Tibial nerve (tissue), 4 donors: ENCODE data around the gene LCLAT1. TPM values are rescaled to one million over a fixed set of nuclear protein-coding genes. Genes with fewer than 3 reads are reported as not detected.

Experiments
- DNase-seq, 2 donors: peaks; one replicate each; pipeline ENCODE4 v3.0.0-alpha.2; 2019; ENCODE audit warnings: low spot score in 2 of 2
- H3K27ac ChIP-seq, 4 donors: fragments of 200-600 bp; sonication (generic) in 3 of 4; one replicate each; pipeline ENCODE4 v1.5.1; 2017 to 2019; ENCODE audit warnings: mild to moderate bottlenecking in 1 of 4
- H3K27me3 ChIP-seq, 2 donors: fragments of 200-600 bp; sonication (generic) in 1 of 2; one replicate each; pipeline versions ENCODE4 v1.5.1 to v1.6.0; 2017 to 2019
- H3K36me3 ChIP-seq, 3 donors: fragments of 200-600 bp; sonication (generic); one replicate each; pipeline ENCODE4 v1.5.1; 2018 to 2019
- H3K4me1 ChIP-seq, 4 donors: fragments of 200-600 bp; sonication (generic) in 3 of 4; one replicate each; pipeline ENCODE4 v1.5.1; 2017 to 2019
- H3K4me3 ChIP-seq, 4 donors: fragments of 200-600 bp; sonication (generic) in 3 of 4; one replicate each; pipeline ENCODE4 v1.5.1; 2017 to 2019; ENCODE audit warnings: mild to moderate bottlenecking in 1 of 4, moderate library complexity in 1 of 4
- H3K9me3 ChIP-seq, 4 donors: fragments of 200-600 bp; sonication (generic) in 3 of 4; one replicate each; pipeline ENCODE4 v1.5.1; 2017 to 2019
- EP300 ChIP-seq, 2 donors: sonication (generic); formaldehyde crosslinking; IDR thresholded peaks; one replicate each; pipeline ENCODE4 v1.6.1; 2017; ENCODE audit warnings: antibody characterized with exemption in 2 of 2, mild to moderate bottlenecking in 1 of 2
- POLR2A ChIP-seq, 2 donors: fragments of 450-650 bp; IDR thresholded peaks; one replicate each; pipeline ENCODE4 v1.6.1; 2017; ENCODE audit warnings: antibody characterized with exemption in 2 of 2, mild to moderate bottlenecking in 2 of 2, moderate library complexity in 2 of 2
- WGBS, 2 donors: methylation state at CpG; one replicate each; pipeline ENCODE4 v1.1.5; 2018; 5-methylcytosine and 5-hydroxymethylcytosine counted together
- total RNA-seq, 4 donors: library from RNA; depleted of rRNA; stranded (reverse); fragments of >200 nt; gene quantifications; one replicate each; pipeline ENCODE4 v1.1.0, GENCODE V29; 2016
- TF ChIP-seq, protein P1 (sequence below), 5 experiments: fragments of 200-600 bp in 3 of 5; fragments of 450-650 bp in 2 of 5; sonication (generic) in 3 of 5; IDR thresholded peaks; one replicate each; pipeline ENCODE4 v1.5.1; 2016 to 2019; ENCODE audit warnings: antibody characterized with exemption in 5 of 5, mild to moderate bottlenecking in 3 of 5, moderate library complexity in 2 of 5

LCLAT1 gene
- total RNA-seq, 4 donors from 2014 or later = 8.4 to 15.9 (median 11.8) TPM

DNA sequence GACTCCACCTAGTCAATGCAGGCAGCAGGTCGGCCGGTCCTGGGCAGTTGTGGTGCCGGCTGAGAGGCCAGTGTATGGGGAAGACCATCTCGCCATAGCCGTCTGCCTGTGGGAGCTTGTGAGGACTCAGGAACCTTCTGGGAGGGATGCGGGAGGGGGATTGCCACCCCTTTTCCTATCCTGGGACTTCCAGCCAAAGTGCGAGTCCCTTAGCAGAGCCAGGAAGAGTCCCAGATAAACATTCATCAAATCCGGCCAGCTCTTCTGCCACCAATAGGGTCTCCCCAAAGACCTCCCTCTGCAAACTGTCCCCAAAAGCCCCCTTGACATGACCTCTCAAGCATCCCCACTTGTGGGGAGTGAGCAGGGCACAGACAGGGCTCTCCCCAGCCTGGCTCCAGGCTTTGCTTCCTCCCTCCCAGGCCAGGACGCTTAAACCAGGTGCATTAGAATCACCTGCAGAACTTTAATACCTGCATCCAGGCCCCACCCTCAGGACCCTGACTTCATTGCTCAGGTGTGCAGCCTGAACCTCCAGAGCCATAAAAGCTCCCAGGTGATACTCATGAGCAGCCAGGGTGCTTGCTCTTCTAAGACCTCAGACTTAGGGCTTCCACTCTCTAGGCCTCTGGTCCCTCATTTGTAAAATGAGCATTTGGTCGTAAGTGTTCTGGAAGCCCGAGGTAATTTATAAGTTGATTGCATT lies 200.9 kb downstream of the LCLAT1 start:
- TF ChIP-seq EP300 (IDR thresholded peaks at IDR 0.05) = no peak
- TF ChIP-seq, protein P1, sequence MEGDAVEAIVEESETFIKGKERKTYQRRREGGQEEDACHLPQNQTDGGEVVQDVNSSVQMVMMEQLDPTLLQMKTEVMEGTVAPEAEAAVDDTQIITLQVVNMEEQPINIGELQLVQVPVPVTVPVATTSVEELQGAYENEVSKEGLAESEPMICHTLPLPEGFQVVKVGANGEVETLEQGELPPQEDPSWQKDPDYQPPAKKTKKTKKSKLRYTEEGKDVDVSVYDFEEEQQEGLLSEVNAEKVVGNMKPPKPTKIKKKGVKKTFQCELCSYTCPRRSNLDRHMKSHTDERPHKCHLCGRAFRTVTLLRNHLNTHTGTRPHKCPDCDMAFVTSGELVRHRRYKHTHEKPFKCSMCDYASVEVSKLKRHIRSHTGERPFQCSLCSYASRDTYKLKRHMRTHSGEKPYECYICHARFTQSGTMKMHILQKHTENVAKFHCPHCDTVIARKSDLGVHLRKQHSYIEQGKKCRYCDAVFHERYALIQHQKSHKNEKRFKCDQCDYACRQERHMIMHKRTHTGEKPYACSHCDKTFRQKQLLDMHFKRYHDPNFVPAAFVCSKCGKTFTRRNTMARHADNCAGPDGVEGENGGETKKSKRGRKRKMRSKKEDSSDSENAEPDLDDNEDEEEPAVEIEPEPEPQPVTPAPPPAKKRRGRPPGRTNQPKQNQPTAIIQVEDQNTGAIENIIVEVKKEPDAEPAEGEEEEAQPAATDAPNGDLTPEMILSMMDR (IDR thresholded peaks at IDR 0.05) = no peak
- TF ChIP-seq POLR2A (IDR thresholded peaks at IDR 0.05) = no peak
- no peaks in the 10 kb centered on the region for H3K9me3 ChIP-seq
- H3K27ac ChIP-seq = no peak overlapping the region
- no peak overlapping the region for H3K4me3 ChIP-seq
- H3K27me3 ChIP-seq = no peaks in the 10 kb centered on the region
- WGBS, 2 donors = 70 to 81% methylated on average over 8 to 11 of the region's 11 CpGs
- DNase-seq = no peak
- H3K36me3 ChIP-seq = no peaks in the 10 kb centered on the region
- no peaks in the 10 kb centered on the region for H3K4me1 ChIP-seq

GRCh38 chr2:30649278-30649677 lies 202.2 kb downstream of the LCLAT1 start:
- 80 to 90% methylated on average over 2 to 4 of the region's 4 CpGs for WGBS, 2 donors
- no peak for DNase-seq
- TF ChIP-seq, protein P1 (IDR thresholded peaks at IDR 0.05) = no peak
- TF ChIP-seq EP300 (IDR thresholded peaks at IDR 0.05) (no peak), POLR2A (IDR thresholded peaks at IDR 0.05) (no peak)
- H3K9me3 ChIP-seq = no peaks in the 10 kb centered on the region
- H3K36me3 ChIP-seq = no peaks in the 10 kb centered on the region
- no peak overlapping the region for H3K27ac ChIP-seq
- no peaks in the 10 kb centered on the region for H3K27me3 ChIP-seq
- no peaks in the 10 kb centered on the region for H3K4me1 ChIP-seq
- no peak overlapping the region for H3K4me3 ChIP-seq

DNA sequence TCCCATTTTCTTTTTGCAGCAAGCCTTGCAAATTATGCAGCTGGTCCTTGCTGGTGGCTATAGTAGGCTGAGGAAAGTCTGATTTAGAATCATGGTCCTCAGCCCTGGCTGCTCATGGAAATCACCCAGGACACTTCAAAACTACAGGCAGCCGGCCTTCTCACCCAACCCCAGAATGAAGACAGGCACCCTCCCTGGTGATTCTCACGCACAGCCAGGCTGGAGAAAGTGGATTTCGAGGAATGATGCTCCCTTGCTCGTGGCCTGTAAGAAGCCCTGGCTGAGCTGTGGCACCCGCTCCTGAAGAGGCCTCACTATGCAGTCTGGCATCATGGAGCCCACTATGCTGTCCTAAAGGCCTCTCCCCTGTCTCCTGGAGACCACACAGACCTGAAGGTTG lies 202.8 kb downstream of the LCLAT1 start:
- 75 to 77% methylated on average over 5 of the region's 5 CpGs for WGBS, 2 donors
- Histone ChIP-seq H3K9me3 (no peaks in the 10 kb centered on the region), H3K27ac (no peak overlapping the region), H3K4me3 (no peak overlapping the region), H3K4me1 (no peaks in the 10 kb centered on the region), H3K36me3 (no peaks in the 10 kb centered on the region), H3K27me3 (no peaks in the 10 kb centered on the region)
- DNase-seq = no peak
- no peak for TF ChIP-seq EP300 (IDR thresholded peaks at IDR 0.05)

DNA sequence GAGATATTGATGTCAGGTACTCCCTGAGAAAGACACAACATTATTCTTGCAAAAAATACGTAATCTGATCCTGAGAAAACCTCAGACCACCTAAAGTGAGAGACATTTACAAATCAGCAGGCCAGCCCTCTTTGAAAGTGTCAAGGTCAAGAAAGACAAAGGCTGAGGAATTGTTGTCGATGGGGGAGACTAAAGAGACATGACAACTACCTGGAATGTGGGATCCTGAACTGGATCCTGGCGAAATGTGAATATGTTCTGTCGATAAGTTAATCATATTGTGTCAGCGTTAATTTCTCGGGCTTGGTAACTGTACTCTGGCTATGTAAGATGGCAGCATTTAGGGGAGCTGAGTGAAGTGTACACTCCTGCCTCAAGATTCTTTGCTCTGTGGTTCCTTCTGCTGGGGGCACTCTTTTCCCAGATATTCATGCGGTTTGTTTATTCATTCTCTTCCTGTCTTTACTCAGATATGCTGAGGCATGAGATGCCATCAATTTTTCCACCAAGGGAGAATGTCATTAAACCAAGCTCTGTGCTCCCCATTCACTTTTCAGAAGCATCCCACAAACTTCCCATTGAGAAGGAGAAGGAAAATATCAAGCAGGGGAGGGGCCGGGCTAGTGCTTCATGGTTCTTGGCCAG lies 205.3 kb downstream of the LCLAT1 start:
- Histone ChIP-seq H3K27me3 (no peaks in the 10 kb centered on the region), H3K4me1 (no peaks in the 10 kb centered on the region), H3K9me3 (no peaks in the 10 kb centered on the region), H3K27ac (no peak overlapping the region), H3K4me3 (no peak overlapping the region), H3K36me3 (no peaks in the 10 kb centered on the region)
- DNase-seq = no peak
- WGBS, 2 donors = 79 to 81% methylated on average over 8 of the region's 8 CpGs
- TF ChIP-seq, protein P1 (IDR thresholded peaks at IDR 0.05) = no peak
- no peak for TF ChIP-seq POLR2A (IDR thresholded peaks at IDR 0.05)
- TF ChIP-seq EP300 (IDR thresholded peaks at IDR 0.05) = no peak

DNA sequence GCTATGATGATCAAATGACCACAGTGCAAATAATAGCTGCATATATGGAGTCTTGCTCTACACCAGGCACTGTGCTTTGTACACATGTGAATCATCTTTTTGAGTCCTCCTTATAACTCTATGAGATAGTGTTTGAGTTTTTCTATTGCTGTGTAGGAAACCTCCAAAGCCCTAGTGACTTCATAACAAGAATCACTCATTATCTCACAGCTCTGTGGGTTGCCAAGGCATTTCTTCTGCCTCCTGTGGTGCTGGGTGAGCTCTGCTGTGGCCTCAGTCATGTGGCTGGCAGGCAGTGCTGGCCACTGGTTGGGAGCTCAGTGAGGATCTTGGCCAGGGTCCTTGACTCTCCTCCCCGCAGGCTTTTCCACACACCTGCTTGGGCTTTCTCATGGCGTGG lies 206.8 kb downstream of the LCLAT1 start:
- no peak overlapping the region for H3K27ac ChIP-seq
- no peak for TF ChIP-seq POLR2A (IDR thresholded peaks at IDR 0.05)
- TF ChIP-seq EP300 (IDR thresholded peaks at IDR 0.05) = no peak
- TF ChIP-seq, protein P1 (IDR thresholded peaks at IDR 0.05) = no peak
- 88 to 94% methylated on average over 2 of the region's 2 CpGs for WGBS, 2 donors
- no peaks in the 10 kb centered on the region for H3K36me3 ChIP-seq
- no peaks in the 10 kb centered on the region for H3K27me3 ChIP-seq
- no peak for DNase-seq
- no peaks in the 10 kb centered on the region for H3K9me3 ChIP-seq
- no peak overlapping the region for H3K4me3 ChIP-seq
- no peaks in the 10 kb centered on the region for H3K4me1 ChIP-seq
